Lung (tissue), 12 donors: Measurements from ENCODE around the gene AUTS2. TPM values are rescaled to one million over a fixed set of nuclear protein-coding genes. Genes with fewer than 3 reads are reported as not detected.

ENCODE experiments used
- ATAC-seq: fragments of 200-7000 bp; cut with Tn5 transposase; one replicate; pipeline ENCODE4 v1.9.1; 2020; ENCODE audit warnings: moderate number of reproducible peaks; ENCODE audit not compliant: insufficient read depth, low FRiP score
- DNase-seq, 3 donors: peaks; one replicate each; pipeline ENCODE4 v3.0.0-alpha.2; 2013 to 2017
- H3K27ac ChIP-seq, 2 donors: one replicate each; pipeline ENCODE4 v1.5.1; 2013; ENCODE audit warnings: mild to moderate bottlenecking in 2 of 2, moderate library complexity in 2 of 2, control low read depth in 1 of 2, inconsistent platforms in 1 of 2, low read depth in 1 of 2, low read length in 1 of 2
- H3K27me3 ChIP-seq, 3 donors: one replicate each; pipeline ENCODE4 v1.5.1; 2013; ENCODE audit warnings: low read length in 2 of 3; ENCODE audit not compliant: control insufficient read depth in 3 of 3, insufficient read depth in 3 of 3
- H3K36me3 ChIP-seq, 4 donors: one replicate each; pipeline ENCODE4 v1.5.1; 2013; ENCODE audit warnings: low read length in 4 of 4, mild to moderate bottlenecking in 1 of 4, moderate library complexity in 1 of 4; ENCODE audit not compliant: control insufficient read depth in 4 of 4, insufficient read depth in 4 of 4
- H3K4me1 ChIP-seq, 5 donors: one replicate each; pipeline ENCODE4 v1.5.1; 2013; ENCODE audit warnings: low read length in 5 of 5, mild to moderate bottlenecking in 2 of 5, moderate library complexity in 1 of 5; ENCODE audit not compliant: control insufficient read depth in 5 of 5, insufficient read depth in 5 of 5
- H3K4me3 ChIP-seq: one replicate; pipeline ENCODE4 v1.5.1; 2013; ENCODE audit warnings: mild to moderate bottlenecking, control low read depth, moderate library complexity
- H3K9ac ChIP-seq, 2 donors: one replicate each; pipeline ENCODE4 v1.5.1; 2013; ENCODE audit warnings: low read length in 2 of 2, control low read depth in 1 of 2; ENCODE audit not compliant: insufficient read depth in 1 of 2
- H3K9me3 ChIP-seq, 4 donors: one replicate each; pipeline ENCODE4 v1.5.1; 2013; ENCODE audit warnings: low read length in 3 of 4, mild to moderate bottlenecking in 1 of 4, moderate library complexity in 1 of 4; ENCODE audit not compliant: control insufficient read depth in 4 of 4, insufficient read depth in 3 of 4
- WGBS, 2 donors: extraction: QIAGEN DNeasy Blood & Tissue Kit; methylation state at CpG; one replicate each; pipeline ENCODE4 v1.1.7; 2013; 5-methylcytosine and 5-hydroxymethylcytosine counted together
- polyA plus RNA-seq, 2 donors: library from polyadenylated mRNA; stranded (reverse); fragments of 200-250 nt; gene quantifications; one replicate each; pipeline ENCODE4 v1.2.1, GENCODE V29; 2013
- total RNA-seq, 2 donors: library from RNA; depleted of rRNA in 1 of 2; stranded (reverse); fragments of >200 nt in 1 of 2; gene quantifications; one replicate each; pipeline ENCODE4 v1.2.1, GENCODE V29; 2014 to 2021
- TF ChIP-seq, protein P1 (sequence below): IDR thresholded peaks from 2 replicates; pipeline ENCODE4 v1.5.1; 2012; ENCODE audit warnings: mild to moderate bottlenecking; ENCODE audit errors: control extremely low read depth, extremely low read depth
- donor health status: control.
- donor health status: control.
- donor health status: Bipolar disorder and iron deficiency.
- donor health status: healthy.
- donor health status: DM: yes; HTN: yes; CAD: no.

Gene AUTS2
- total and polyA plus RNA-seq, 4 donors: 11.8 to 115 (median 40.6) TPM

GRCh38 chr7:70657571-70657970 is 1059.3 kb downstream of the AUTS2 start:
- H3K36me3 ChIP-seq: no peaks in the 10 kb centered on the region
- WGBS, 2 donors: 88 to 91% methylated on average over 5 of the region's 5 CpGs
- H3K4me3 ChIP-seq: no peak overlapping the region
- TF ChIP-seq, protein P1, sequence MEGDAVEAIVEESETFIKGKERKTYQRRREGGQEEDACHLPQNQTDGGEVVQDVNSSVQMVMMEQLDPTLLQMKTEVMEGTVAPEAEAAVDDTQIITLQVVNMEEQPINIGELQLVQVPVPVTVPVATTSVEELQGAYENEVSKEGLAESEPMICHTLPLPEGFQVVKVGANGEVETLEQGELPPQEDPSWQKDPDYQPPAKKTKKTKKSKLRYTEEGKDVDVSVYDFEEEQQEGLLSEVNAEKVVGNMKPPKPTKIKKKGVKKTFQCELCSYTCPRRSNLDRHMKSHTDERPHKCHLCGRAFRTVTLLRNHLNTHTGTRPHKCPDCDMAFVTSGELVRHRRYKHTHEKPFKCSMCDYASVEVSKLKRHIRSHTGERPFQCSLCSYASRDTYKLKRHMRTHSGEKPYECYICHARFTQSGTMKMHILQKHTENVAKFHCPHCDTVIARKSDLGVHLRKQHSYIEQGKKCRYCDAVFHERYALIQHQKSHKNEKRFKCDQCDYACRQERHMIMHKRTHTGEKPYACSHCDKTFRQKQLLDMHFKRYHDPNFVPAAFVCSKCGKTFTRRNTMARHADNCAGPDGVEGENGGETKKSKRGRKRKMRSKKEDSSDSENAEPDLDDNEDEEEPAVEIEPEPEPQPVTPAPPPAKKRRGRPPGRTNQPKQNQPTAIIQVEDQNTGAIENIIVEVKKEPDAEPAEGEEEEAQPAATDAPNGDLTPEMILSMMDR: no peak
- ATAC-seq: no peak
- no peaks in the 10 kb centered on the region for H3K9me3 ChIP-seq
- H3K27ac ChIP-seq: no peak overlapping the region
- peaks cover 2 to 10% (median 4%) of the 10 kb centered on the region in 5 donors for H3K4me1 ChIP-seq
- H3K27me3 ChIP-seq: no peaks in the 10 kb centered on the region
- no peak overlapping the region for H3K9ac ChIP-seq
- DNase-seq: no peak

- H3K36me3 ChIP-seq: no peaks in the 10 kb centered on the region
- TF ChIP-seq, protein P1: no peak
Observed at GRCh38 chr7:70657989-70658632, 1059.8 kb downstream of the AUTS2 start.

DNA sequence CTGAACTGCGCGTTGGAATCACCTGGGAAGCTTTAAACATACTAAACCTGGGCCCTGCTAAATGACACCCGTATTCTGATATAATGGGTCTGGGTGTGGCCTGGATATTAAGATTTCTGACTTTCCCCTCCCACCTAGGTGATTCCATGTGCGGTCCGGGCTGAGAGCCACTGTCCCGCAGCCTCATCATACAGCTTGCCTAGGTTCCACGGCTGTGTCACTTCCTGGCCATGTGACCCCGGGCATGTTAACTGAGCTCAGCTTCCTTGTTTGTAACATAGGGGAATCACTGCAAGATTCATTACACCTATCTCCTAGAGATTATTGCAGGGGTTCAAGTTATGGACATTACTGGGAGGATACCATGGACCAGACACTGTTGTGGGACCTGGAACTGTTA is 1061.0 kb downstream of the AUTS2 start:
- Histone ChIP-seq H3K9me3 (no peaks in the 10 kb centered on the region), H3K4me3 (no peak overlapping the region), H3K27ac (no peak overlapping the region), H3K36me3 (no peaks in the 10 kb centered on the region), H3K4me1 (peaks cover 2 to 10% (median 4%) of the 10 kb centered on the region in 5 donors), H3K27me3 (no peaks in the 10 kb centered on the region), H3K9ac (no peak overlapping the region)
- TF ChIP-seq, protein P1: no peak
- ATAC-seq: no peak
- no peak for DNase-seq
- WGBS, 2 donors: 86 to 88% methylated on average over 8 of the region's 8 CpGs

More at GRCh38 chr7:70657989-70658632, 1059.8 kb downstream of the AUTS2 start:
- DNase-seq: no peak
- H3K9ac ChIP-seq: no peak overlapping the region
- peaks cover 2 to 10% (median 4%) of the 10 kb centered on the region in 5 donors for H3K4me1 ChIP-seq
- no peak for ATAC-seq
- no peak overlapping the region for H3K4me3 ChIP-seq
- no peaks in the 10 kb centered on the region for H3K9me3 ChIP-seq
- 94 to 95% methylated on average over 9 of the region's 9 CpGs for WGBS, 2 donors
- no peaks in the 10 kb centered on the region for H3K27me3 ChIP-seq
- H3K27ac ChIP-seq: no peak overlapping the region
